ENCODE results near the gene IGLON5.

DNA sequence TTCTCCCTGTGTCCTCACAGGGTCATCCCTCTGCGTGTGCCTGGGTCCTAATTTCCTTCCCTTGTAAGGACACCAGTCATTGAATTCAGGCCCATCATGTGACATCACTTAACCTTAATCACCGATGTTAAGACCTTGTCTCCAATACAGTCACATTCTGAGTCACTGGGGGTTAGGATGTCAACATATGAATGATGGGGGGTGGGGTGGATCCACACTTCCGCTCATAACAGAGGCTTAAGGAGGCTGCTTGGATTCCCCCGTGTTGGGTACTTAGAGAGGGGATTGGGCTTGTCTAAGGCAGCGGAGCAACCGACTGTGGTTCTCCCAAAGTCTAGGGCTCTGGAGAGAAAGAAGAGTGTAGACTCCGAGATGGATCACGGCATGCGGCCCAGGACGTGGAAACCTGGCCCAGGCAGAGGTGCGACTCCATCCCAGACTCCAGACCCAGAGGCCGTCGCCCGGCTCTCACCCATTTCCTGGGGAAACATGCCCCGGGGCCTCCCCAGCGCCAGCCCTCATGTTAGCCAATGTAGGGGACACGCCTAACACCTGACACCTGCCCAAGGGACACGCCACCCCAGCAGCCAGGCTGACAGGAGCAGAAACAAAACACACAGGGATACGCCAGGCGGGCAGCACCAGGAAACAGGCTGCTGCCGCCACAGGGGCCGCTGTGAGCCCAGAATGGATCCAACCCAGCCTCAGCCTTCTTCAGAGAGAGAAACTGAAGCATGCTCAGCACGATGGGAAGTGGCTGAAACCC is 17.1 kb upstream of the IGLON5 start:
- no peak for TF ChIP-seq CTCF (conservative IDR thresholded peaks at IDR 0.05; ENCODE audit: low read length)
- TF ChIP-seq EZH2phosphoT487 (IDR thresholded peaks at IDR 0.05; ENCODE audit: borderline replicate concordance, low read depth, low read length), result no peak

Measured in OCI-LY7 (cell line).